Measurements from ENCODE around the gene GNPTAB.
"Not testable (repeated sequence)": the region's sequence is repeated elsewhere in the genome, so short reads cannot be mapped to it uniquely, and the experiment has no call there.

The GNPTAB gene

DNA sequence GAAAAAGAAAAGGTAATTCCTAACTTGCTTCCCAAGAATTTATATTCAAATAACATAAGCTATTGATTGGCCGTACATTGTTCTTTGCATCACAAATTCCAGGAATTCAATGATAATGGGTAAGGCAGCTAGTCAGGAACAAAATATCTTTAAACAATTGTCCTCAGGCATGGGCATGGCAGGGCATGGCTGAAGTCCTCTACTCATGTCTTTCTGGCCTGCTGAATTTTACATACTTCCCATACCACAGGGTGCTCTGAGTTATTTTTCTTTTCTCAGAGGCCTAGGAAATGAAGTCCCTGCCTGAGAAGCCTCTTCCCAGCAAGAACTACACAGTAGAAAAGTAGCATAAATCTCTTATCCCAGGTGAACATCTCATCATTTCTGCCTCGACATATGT, 31.5 kb upstream of the GNPTAB start:
- Histone ChIP-seq H3K9me3 (no peaks in the 10 kb centered on the region), H3K36me3 (no peaks in the 10 kb centered on the region), H3K27ac (no peak overlapping the region), H3K4me1 (ENCODE audit: control insufficient read depth in 1 of 2, insufficient read depth in 1 of 2, low read depth in 1 of 2, low read length in 1 of 2) (peaks cover 26 to 30% of the 10 kb centered on the region in 2 experiments), H3K4me3 (ENCODE audit: low read depth in 1 of 2, low read length in 1 of 2) (no peak overlapping the region), H3K27me3 (no peaks in the 10 kb centered on the region)
- no peak for TF ChIP-seq CTCF (IDR thresholded peaks at IDR 0.05)

- H3K4me3 ChIP-seq (ENCODE audit: low read depth in 1 of 2, low read length in 1 of 2); H3K27ac ChIP-seq; H3K27me3 ChIP-seq; H3K9me3 ChIP-seq; H3K36me3 ChIP-seq: not testable (repeated sequence)
- H3K4me1 ChIP-seq (ENCODE audit: control insufficient read depth in 1 of 2, insufficient read depth in 1 of 2, low read depth in 1 of 2, low read length in 1 of 2) = peaks cover 32 to 34% of the 10 kb centered on the region in 2 experiments
Observed at GRCh38 chr12:101861688-101862087, 30.9 kb upstream of the GNPTAB start.

DNA sequence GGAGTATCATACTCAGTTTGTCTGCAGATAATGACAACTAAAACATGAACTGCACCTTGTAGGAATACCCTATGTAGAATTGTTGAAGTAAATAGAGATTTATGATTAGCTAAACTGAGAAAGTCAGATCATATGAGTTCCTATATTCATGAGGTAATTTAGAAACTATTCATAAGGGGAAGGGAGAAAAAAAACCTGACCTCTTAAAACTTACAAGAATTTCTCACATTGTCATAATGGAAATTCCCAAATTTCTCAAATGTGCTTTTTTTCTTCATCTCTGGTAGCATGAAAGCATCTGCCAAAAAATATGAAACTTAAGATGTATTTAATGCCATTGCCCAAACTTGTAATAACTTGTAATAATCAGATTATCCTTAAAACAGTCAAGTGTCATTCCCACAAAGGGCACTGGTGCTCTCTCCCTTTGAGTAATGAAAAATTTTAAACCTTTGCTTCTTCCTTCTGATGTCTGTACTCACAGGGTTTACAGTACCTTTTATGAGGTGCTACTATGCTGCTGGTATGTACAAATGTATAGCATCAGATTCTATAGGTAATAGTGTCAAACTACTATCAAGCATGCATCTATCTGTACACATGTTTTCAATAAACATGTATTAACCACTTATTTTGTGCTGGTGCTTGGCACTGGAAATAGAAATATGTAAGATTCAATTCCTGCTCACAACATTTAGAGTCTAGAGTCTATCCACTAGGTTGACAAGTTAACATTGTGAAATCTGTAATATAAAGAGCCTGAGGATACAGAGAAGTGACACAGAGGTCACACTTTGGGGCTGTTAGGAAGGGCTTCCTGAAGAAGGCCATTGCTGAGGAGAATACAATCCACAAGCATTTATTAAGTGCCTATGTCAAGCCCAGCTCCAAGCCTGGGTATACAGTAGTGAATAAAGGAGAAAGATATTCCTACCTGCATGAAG, 29.2 kb upstream of the GNPTAB start:
- H3K27ac ChIP-seq = no peak overlapping the region
- no peak overlapping the region for H3K4me3 ChIP-seq (ENCODE audit: low read depth in 1 of 2, low read length in 1 of 2)
- TF ChIP-seq CTCF (IDR thresholded peaks at IDR 0.05) = no peak
- H3K27me3 ChIP-seq = no peaks in the 10 kb centered on the region
- no peaks in the 10 kb centered on the region for H3K9me3 ChIP-seq
- no peaks in the 10 kb centered on the region for H3K36me3 ChIP-seq
- peaks cover 36 to 42% of the 10 kb centered on the region in 2 experiments for H3K4me1 ChIP-seq (ENCODE audit: control insufficient read depth in 1 of 2, insufficient read depth in 1 of 2, low read depth in 1 of 2, low read length in 1 of 2)

DNA sequence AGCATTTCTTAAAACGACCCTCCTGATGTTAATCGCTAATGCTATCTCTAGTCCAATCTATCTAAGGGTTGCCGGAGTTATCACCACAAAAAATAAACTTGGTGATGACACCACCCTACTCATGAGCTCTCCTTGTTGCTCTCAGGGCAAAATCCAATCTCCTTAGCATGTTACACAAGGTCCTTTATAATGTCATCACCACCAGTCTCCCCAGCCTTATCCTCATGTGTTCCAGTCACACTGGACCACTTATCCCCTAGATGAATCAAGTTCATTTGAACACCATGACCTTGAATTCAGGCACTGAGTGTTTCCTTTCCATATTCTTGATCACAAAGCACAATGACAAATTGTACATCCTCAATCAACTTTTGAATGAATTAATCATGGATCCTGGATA, 27.6 kb upstream of the GNPTAB start:
- H3K36me3 ChIP-seq = no peaks in the 10 kb centered on the region
- TF ChIP-seq CTCF (IDR thresholded peaks at IDR 0.05) = no peak
- peak overlapping the region; percentile 81 for H3K27ac ChIP-seq
- no peak overlapping the region for H3K4me3 ChIP-seq (ENCODE audit: low read depth in 1 of 2, low read length in 1 of 2)
- no peaks in the 10 kb centered on the region for H3K27me3 ChIP-seq
- peaks cover 44 to 46% of the 10 kb centered on the region in 2 experiments for H3K4me1 ChIP-seq (ENCODE audit: control insufficient read depth in 1 of 2, insufficient read depth in 1 of 2, low read depth in 1 of 2, low read length in 1 of 2)
- H3K9me3 ChIP-seq = no peaks in the 10 kb centered on the region

DNA sequence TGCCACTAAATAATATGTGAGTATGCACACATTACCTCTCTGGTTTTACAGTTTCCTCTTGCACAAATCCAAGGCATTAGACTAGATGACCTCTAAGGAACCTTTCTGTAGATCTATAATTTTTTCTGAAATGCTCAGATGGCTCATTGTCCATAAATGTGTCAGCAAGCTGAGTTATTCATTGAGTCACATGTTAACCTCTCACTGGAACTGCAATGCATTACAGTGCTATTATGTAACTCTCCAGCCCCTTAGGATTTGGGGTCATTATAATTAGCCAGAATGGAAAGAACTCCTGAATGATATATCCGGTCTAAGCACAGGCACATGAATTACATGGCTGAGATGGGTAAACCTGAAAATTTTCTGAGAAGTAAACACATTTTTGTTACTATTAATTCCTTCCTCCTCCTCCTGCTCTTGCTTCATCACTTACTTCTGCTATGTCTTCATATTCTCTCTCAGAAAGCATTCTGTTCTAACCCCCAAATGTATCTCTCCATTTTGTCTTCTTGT, 26.3 kb upstream of the GNPTAB start:
- no peaks in the 10 kb centered on the region for H3K9me3 ChIP-seq
- H3K4me1 ChIP-seq (ENCODE audit: control insufficient read depth in 1 of 2, insufficient read depth in 1 of 2, low read depth in 1 of 2, low read length in 1 of 2) = peaks cover 44 to 46% of the 10 kb centered on the region in 2 experiments
- H3K36me3 ChIP-seq = no peaks in the 10 kb centered on the region
- peak overlapping the region; percentile 81 for H3K27ac ChIP-seq
- no peaks in the 10 kb centered on the region for H3K27me3 ChIP-seq
- peak overlapping the region in 1 of 2 experiments; percentile 12 for H3K4me3 ChIP-seq (ENCODE audit: low read depth in 1 of 2, low read length in 1 of 2)
- TF ChIP-seq CTCF (IDR thresholded peaks at IDR 0.05) = no peak

DNA sequence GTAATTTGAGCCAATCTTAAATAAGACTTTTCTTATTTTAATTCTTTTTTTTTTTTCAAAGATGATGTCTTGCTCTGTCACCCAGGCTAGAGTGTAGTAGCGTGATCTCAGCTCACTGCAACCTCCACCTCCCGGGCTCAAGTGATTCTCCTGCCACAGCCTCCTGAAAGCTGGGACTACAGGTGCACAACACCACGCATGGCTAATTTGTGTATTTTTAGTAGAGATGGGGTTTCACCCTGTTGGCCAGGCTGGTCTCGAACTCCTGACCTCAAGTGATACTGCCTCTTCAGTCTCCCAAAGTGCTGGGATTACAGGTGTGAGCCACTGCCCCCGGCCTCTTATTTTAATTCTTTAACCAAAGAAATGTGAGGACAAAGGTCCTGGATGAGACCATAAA, 25.9 kb upstream of the GNPTAB start:
- not testable (repeated sequence) for H3K36me3 ChIP-seq; H3K9me3 ChIP-seq; H3K4me3 ChIP-seq (ENCODE audit: low read depth in 1 of 2, low read length in 1 of 2); H3K27me3 ChIP-seq
- Histone ChIP-seq H3K27ac (peak overlapping the region; percentile 81), H3K4me1 (ENCODE audit: control insufficient read depth in 1 of 2, insufficient read depth in 1 of 2, low read depth in 1 of 2, low read length in 1 of 2) (peaks cover 44 to 46% of the 10 kb centered on the region in 2 experiments)

Data from neutrophil (primary cell).